ENCODE results near the gene AMPD3. TPM values are rescaled to one million over a fixed set of nuclear protein-coding genes. Genes with fewer than 3 reads are reported as not detected.

AMPD3 gene
- total RNA-seq, 2 experiments from 2014 or later, result 8.8 to 13.4 TPM

DNA sequence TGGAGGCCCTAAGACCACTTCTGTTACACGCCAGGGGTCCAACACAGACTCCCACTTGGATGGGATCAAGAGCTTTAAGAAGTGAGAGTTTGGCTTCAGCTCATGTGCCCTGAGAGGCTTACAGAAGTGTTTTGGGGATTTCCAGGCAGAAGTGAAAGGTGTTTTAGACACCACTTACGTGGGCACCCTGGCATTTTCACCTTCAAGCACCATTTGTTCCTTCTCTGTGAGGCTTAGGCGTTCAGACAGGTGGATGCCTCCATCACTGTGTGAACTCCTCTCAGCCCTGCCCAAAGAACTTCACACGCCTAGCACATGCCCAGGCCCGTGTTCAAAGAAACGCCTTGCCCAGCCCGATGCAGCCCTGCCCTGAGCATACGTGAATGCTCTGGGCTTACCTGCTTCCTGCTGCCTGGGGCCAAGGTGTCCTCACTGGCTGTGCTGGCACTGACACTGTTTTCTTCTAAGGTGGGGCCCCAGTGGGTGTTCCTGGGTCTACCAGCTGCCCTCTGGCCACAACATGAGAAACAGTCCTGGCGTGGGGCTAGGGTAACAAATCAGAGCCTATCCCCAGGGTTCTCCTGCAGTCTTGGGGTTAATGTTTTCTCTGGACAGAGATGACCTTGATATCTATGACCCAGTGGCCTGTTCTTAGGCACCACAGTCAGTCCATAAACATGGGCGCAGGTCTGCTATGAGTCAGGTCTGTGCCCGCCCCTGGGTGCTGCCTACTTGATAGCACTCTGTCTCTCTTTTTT is 34.0 kb downstream of the AMPD3 start:
- H3K27me3 Mint-ChIP-seq, result no peaks in the 10 kb centered on the region
- peaks cover 20% of the 10 kb centered on the region for H3K36me3 Mint-ChIP-seq
- ATAC-seq (no peak), DNase-seq (peak; percentile 19)
- no peaks in the 10 kb centered on the region for H3K9me3 Mint-ChIP-seq (ENCODE audit: low read depth)
- H3K4me3 Mint-ChIP-seq, result no peak overlapping the region
- no peak overlapping the region for H3K27ac Mint-ChIP-seq
- CTCF ChIA-PET, result interaction anchor here (1.0 to 1.3 kb wide), 2 partner anchors 39 to 52 kb away, joined by 3 to 4 read pairs; partner anchors contain the start of gene RNF141
- peaks cover 16% of the 10 kb centered on the region for H3K4me1 Mint-ChIP-seq

DNA sequence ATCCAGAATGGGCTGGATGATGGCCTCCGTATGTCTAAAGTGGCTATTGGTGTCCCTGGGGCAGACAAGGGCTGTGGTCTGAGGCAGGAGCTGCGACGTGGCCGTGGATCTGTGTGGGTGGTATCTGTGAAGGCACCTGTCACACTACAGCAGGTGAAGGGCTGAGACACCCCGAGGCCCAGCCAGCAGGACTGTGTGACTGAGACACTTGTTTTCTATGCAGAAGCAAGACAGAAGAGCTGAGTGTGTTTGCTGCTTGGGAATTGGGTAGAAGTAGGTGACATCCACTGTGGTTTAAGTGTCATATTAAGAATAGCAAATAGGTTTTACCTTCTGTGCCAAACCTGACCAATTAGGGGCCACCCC is 35.0 kb downstream of the AMPD3 start:
- Mint-ChIP-seq H3K36me3 (peaks cover 16% of the 10 kb centered on the region), H3K27me3 (no peaks in the 10 kb centered on the region), H3K9me3 (ENCODE audit: low read depth) (no peaks in the 10 kb centered on the region), H3K27ac (peak overlapping the region; percentile 10), H3K4me1 (peaks cover 16% of the 10 kb centered on the region), H3K4me3 (no peak overlapping the region)
- ATAC-seq (no peak), DNase-seq (peak; percentile 33)
- CTCF ChIA-PET, result no interaction called here

DNA sequence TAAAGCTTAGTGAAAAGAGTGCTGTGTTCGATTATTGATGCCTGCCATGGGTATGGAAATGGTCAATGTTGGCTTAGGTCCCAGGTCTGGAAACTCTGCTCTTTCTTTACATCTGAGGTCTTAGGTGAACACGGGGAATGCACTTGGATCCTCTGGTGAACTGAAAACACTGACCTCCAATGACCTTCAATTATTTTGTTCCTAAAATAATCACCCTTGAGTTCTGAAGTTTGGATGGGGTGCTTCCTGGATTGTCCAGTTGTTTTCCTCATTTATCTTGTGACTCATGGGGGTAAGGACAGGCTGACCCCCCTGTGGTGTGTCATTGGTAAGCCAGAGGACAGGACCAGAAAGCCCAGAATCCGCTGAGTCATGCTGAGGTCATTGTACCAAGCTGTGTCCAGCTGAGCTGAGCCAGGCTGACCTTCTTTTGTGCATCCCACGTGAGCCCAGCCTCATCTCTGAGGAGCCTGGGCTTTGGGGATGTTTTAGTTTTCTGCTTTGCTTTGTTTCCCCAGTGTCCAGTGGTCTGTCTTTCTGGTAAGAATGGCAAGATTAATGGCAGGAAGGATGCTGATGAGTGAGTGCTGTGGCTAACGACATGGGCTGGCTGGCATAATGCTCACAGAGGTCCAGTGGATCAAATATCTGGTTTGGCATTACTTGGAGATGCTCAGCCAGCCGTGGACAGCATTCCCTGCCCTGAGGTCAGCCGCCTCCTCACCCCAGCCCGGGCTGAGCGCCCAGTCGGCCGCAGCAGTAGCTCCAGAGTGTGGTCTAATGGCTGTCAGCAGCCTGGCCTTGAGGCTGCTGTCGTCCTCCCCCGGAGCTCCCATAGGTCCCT is 35.6 kb downstream of the AMPD3 start:
- Mint-ChIP-seq H3K4me3 (no peak overlapping the region), H3K4me1 (peaks cover 16% of the 10 kb centered on the region), H3K36me3 (peaks cover 16% of the 10 kb centered on the region), H3K27ac (no peak overlapping the region), H3K9me3 (ENCODE audit: low read depth) (no peaks in the 10 kb centered on the region), H3K27me3 (no peaks in the 10 kb centered on the region)
- ATAC-seq (no peak), DNase-seq (no peak)
- CTCF ChIA-PET, result interaction anchor here (1.5 kb wide), 1 partner anchor 163 kb away, joined by 5 read pairs; no protein-coding TSS in a partner anchor

- Mint-ChIP-seq H3K9me3 (ENCODE audit: low read depth) (no peaks in the 10 kb centered on the region), H3K4me1 (peaks cover 16% of the 10 kb centered on the region), H3K36me3 (peaks cover 16% of the 10 kb centered on the region), H3K27me3 (no peaks in the 10 kb centered on the region), H3K4me3 (no peak overlapping the region), H3K27ac (no peak overlapping the region)
- CTCF ChIA-PET, result interaction anchor here (1.5 kb wide), 1 partner anchor 162 kb away, joined by 5 read pairs; no protein-coding TSS in a partner anchor
- no peak for ATAC-seq
- DNase-seq, result peak; percentile 14
Measured at GRCh38 chr11:10492084-10492483, 37.0 kb downstream of the AMPD3 start.

DNA sequence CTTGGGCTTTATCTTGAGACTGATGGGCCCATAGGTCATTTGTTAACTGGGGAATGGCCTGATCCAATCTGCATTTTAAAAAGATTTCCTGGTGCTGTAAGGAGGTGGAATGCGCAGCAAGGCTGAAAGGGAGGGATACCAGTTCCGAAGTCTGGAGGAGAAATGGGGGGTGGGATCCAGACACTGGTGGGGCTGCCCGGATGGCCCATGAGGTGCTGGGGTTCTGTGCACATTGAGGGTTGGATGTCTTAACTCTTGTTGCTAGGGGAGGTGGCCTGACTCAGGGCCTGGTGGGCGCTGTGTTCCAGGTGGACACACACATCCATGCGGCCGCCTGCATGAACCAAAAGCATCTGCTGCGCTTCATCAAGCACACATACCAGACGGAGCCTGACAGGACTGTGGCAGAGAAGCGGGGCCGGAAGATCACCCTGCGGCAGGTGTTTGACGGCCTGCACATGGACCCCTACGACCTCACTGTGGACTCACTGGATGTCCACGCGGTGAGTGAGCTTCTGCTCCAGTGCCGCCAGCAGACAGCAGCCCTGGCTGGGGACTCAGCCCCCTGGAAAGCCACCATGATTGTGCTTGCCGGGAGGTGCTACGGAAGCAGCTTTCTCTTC is 38.1 kb downstream of the AMPD3 start:
- Mint-ChIP-seq H3K4me1 (peaks cover 11% of the 10 kb centered on the region), H3K4me3 (no peak overlapping the region), H3K9me3 (ENCODE audit: low read depth) (no peaks in the 10 kb centered on the region), H3K36me3 (peaks cover 14% of the 10 kb centered on the region), H3K27me3 (no peaks in the 10 kb centered on the region), H3K27ac (no peak overlapping the region)
- CTCF ChIA-PET, result no interaction called here
- ATAC-seq, result no peak
- peak; percentile 37 for DNase-seq

- DNase-seq, result peak; percentile 33
- CTCF ChIA-PET, result no interaction called here
- Mint-ChIP-seq H3K4me3 (no peak overlapping the region), H3K4me1 (no peaks in the 10 kb centered on the region), H3K27ac (no peak overlapping the region), H3K27me3 (no peaks in the 10 kb centered on the region), H3K9me3 (ENCODE audit: low read depth) (no peaks in the 10 kb centered on the region), H3K36me3 (peaks cover 12% of the 10 kb centered on the region)
- ATAC-seq, result no peak
Measured at GRCh38 chr11:10494636-10495463, 39.8 kb downstream of the AMPD3 start.

DNA sequence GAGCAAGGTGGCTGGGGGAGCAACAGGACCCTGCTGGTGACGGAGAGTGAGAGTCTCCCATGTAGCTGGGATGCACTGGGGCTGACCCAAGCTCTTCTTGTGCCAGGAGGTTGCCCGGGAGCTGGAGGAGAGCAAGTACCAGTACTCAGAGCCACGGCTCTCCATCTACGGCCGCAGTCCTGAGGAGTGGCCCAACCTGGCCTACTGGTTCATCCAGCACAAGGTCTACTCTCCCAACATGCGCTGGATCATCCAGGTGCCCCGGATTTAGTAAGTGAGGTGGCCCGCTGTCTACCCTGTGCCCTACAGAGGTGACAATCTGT is 40.4 kb downstream of the AMPD3 start:
- Mint-ChIP-seq H3K36me3 (peaks cover 12% of the 10 kb centered on the region), H3K27me3 (no peaks in the 10 kb centered on the region), H3K4me1 (no peaks in the 10 kb centered on the region), H3K27ac (no peak overlapping the region), H3K4me3 (no peak overlapping the region), H3K9me3 (ENCODE audit: low read depth) (no peaks in the 10 kb centered on the region)
- CTCF ChIA-PET, result no interaction called here
- no peak for DNase-seq
- ATAC-seq, result no peak

GRCh38 chr11:10496296-10496936 is 41.4 kb downstream of the AMPD3 start:
- Mint-ChIP-seq H3K4me3 (no peak overlapping the region), H3K4me1 (no peaks in the 10 kb centered on the region), H3K27me3 (no peaks in the 10 kb centered on the region), H3K27ac (no peak overlapping the region), H3K9me3 (ENCODE audit: low read depth) (no peaks in the 10 kb centered on the region), H3K36me3 (peaks cover 12% of the 10 kb centered on the region)
- CTCF ChIA-PET, result interaction anchor here (1.0 kb wide), 1 partner anchor 16 kb away, joined by 3 read pairs; no protein-coding TSS in a partner anchor
- DNase-seq, result no peak
- ATAC-seq, result no peak

GRCh38 chr11:10497371-10498021 is 42.4 kb downstream of the AMPD3 start:
- no peak for ATAC-seq
- Mint-ChIP-seq H3K4me3 (no peak overlapping the region), H3K4me1 (no peaks in the 10 kb centered on the region), H3K36me3 (peaks cover 9% of the 10 kb centered on the region), H3K27me3 (no peaks in the 10 kb centered on the region), H3K27ac (no peak overlapping the region), H3K9me3 (ENCODE audit: low read depth) (no peaks in the 10 kb centered on the region)
- DNase-seq, result peak; percentile 31
- CTCF ChIA-PET, result interaction anchor here (0.6 to 1.2 kb wide), 2 partner anchors 19 to 214 kb away, joined by 3 to 4 read pairs; no protein-coding TSS in a partner anchor

DNA sequence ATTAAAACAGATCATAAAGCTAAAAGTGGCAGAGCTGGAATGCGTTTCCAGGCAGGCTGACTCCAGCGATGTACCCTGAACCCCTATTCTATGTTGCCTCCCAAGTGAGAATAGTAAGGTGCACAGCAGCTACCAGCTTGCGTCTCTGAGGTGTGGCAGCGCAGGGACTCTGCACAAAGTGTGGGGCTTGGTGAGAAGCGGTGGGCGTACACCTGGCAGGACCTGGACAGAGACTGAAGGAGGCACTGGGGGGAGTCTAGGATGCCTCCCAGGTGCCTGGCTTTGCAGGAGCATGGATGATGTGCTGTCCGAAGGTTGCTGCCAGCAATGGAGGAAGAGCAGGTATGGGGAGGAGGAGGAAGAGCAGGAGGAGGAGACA is 42.9 kb downstream of the AMPD3 start:
- Mint-ChIP-seq H3K4me1 (no peaks in the 10 kb centered on the region), H3K27me3 (no peaks in the 10 kb centered on the region), H3K27ac (no peak overlapping the region), H3K4me3 (no peak overlapping the region), H3K36me3 (peaks cover 7% of the 10 kb centered on the region), H3K9me3 (ENCODE audit: low read depth) (no peaks in the 10 kb centered on the region)
- DNase-seq, result peak; percentile 37
- CTCF ChIA-PET, result interaction anchor here (1.2 kb wide), 1 partner anchor 19 kb away, joined by 3 read pairs; no protein-coding TSS in a partner anchor
- no peak for ATAC-seq

- Mint-ChIP-seq H3K4me1 (no peaks in the 10 kb centered on the region), H3K36me3 (peaks cover 8% of the 10 kb centered on the region), H3K9me3 (ENCODE audit: low read depth) (no peaks in the 10 kb centered on the region), H3K27ac (no peak overlapping the region), H3K27me3 (no peaks in the 10 kb centered on the region), H3K4me3 (no peak overlapping the region)
- no peak for DNase-seq
- CTCF ChIA-PET, result interaction anchor here (1.2 kb wide), 1 partner anchor 18 kb away, joined by 3 read pairs; no protein-coding TSS in a partner anchor
- no peak for ATAC-seq
Measured at GRCh38 chr11:10498426-10499250, 43.6 kb downstream of the AMPD3 start.

Measured in activated CD8-positive, alpha-beta memory T cell treated with anti-CD3 and anti-CD28 coated beads, Interleukin-2, amount 10 ng/mL, durations not matched to agents 7 days and 5 days (primary cell).